ENCODE results near the gene HMCN2. TPM values are rescaled to one million over a fixed set of nuclear protein-coding genes. Genes with fewer than 3 reads are reported as not detected.

Gene HMCN2
- total and polyA plus RNA-seq, 2 donors (not counting 1 experiment from before 2014, with no cell fraction given): 0.01 TPM; not detected in 1

DNA sequence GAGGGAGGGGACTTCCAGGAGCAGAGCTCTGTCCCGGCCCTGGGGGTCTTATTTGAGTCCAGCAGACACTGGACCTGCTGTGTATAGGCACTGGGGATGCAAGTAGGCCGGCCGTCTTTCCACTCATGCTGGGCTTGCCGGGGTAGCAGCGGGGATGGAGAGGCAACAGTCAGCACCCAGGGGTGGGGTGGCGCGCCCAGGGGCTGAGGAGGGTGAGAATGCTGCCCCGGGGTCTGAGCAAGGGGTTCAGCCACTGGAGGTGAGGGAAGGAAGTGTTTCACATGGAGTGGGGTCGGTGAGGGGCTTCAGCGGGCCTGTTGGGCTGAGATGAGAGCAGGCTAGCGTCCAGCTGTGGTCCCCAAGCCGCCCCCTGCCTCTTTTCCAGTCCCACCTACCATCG is 88.8 kb downstream of the HMCN2 start:
- H3K4me1 ChIP-seq (ENCODE audit: control insufficient read depth in 2 of 2, insufficient read depth in 2 of 2, low read length in 2 of 2): peaks cover 10 to 25% of the 10 kb centered on the region in 2 donors
- Mint-ChIP-seq H3K4me1 (peaks cover 41% of the 10 kb centered on the region), H3K9me3 (ENCODE audit: insufficient read depth) (no peaks in the 10 kb centered on the region), H3K27ac (no peak overlapping the region), H3K27me3 (no peaks in the 10 kb centered on the region), H3K4me3 (no peak overlapping the region)
- ChIA-PET POLR2A (no interaction called here), CTCF (no interaction called here)
- intact Hi-C loops (cut with micrococcal nuclease): no loop called here
- TF ChIP-seq, protein P1, sequence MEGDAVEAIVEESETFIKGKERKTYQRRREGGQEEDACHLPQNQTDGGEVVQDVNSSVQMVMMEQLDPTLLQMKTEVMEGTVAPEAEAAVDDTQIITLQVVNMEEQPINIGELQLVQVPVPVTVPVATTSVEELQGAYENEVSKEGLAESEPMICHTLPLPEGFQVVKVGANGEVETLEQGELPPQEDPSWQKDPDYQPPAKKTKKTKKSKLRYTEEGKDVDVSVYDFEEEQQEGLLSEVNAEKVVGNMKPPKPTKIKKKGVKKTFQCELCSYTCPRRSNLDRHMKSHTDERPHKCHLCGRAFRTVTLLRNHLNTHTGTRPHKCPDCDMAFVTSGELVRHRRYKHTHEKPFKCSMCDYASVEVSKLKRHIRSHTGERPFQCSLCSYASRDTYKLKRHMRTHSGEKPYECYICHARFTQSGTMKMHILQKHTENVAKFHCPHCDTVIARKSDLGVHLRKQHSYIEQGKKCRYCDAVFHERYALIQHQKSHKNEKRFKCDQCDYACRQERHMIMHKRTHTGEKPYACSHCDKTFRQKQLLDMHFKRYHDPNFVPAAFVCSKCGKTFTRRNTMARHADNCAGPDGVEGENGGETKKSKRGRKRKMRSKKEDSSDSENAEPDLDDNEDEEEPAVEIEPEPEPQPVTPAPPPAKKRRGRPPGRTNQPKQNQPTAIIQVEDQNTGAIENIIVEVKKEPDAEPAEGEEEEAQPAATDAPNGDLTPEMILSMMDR (IDR thresholded peaks at IDR 0.05): no peak
- TF ChIP-seq EZH2 (IDR thresholded peaks at IDR 0.05; ENCODE audit: borderline replicate concordance, insufficient read depth, low read depth, low read length, poor library complexity, severe bottlenecking): no peak
- no peaks in the 10 kb centered on the region for H3K36me3 ChIP-seq (replicated peaks in 1 of 2; ENCODE audit: control extremely low read depth in 1 of 2, control insufficient read depth in 1 of 2, extremely low read depth in 1 of 2, insufficient read depth in 2 of 2, low read length in 1 of 2)
- no peak overlapping the region for H3K4me3 ChIP-seq (ENCODE audit: control extremely low read depth in 1 of 5, extremely low read depth in 1 of 5, insufficient read depth in 1 of 5, low read depth in 2 of 5, low read length in 4 of 5)
- H4K20me1 ChIP-seq (ENCODE audit: control insufficient read depth, insufficient read depth, low read length, poor library complexity, severe bottlenecking): no peaks in the 10 kb centered on the region
- DNase-seq (no peak), ATAC-seq (ENCODE audit: low read depth) (no peak)
- 89% methylated on average over 10 of the region's 13 CpGs for WGBS (ENCODE audit: insufficient coverage)
- peaks cover 0 to 13% (median 0%) of the 10 kb centered on the region in 3 donors for H3K9me3 ChIP-seq (ENCODE audit: control extremely low read depth in 1 of 3, control insufficient read depth in 2 of 3, insufficient read depth in 1 of 3, low read length in 2 of 3)
- no peak overlapping the region for H3K4me2 ChIP-seq (replicated peaks; ENCODE audit: low read depth, low read length, poor library complexity, severe bottlenecking)
- no peaks in the 10 kb centered on the region for H3K79me2 ChIP-seq (ENCODE audit: control insufficient read depth, insufficient read depth, low read length)
- no peak overlapping the region for H3K9ac ChIP-seq (ENCODE audit: low read length)
- no peak overlapping the region for H3K27ac ChIP-seq (ENCODE audit: low read length in 2 of 2)
- no peaks in the 10 kb centered on the region for H3K27me3 ChIP-seq (replicated peaks in 1 of 4; ENCODE audit: control extremely low read depth in 1 of 4, control insufficient read depth in 3 of 4, insufficient read depth in 4 of 4, low read length in 3 of 4)
- H2AFZ ChIP-seq (ENCODE audit: insufficient read depth, low read depth, low read length, poor library complexity, severe bottlenecking): no peak overlapping the region

DNA sequence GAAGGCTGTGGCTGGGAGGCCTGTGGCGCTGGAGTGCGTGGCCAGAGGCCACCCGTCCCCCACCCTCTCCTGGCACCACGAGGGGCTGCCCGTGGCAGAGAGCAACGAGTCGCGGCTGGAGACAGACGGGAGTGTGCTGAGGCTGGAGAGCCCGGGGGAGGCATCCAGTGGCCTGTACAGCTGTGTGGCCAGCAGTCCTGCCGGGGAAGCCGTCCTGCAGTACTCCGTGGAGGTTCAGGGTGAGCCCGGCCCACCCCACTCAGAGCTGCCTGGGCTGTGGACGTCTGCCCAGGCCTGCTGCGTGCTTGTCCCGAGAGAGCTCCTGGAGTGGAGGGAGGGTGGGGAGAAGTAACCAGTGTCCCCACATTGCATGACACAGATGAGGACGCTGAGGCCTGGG is 89.2 kb downstream of the HMCN2 start:
- POLR2A ChIA-PET: no interaction called here
- CTCF ChIA-PET: no interaction called here
- Histone ChIP-seq H4K20me1 (ENCODE audit: control insufficient read depth, insufficient read depth, low read length, poor library complexity, severe bottlenecking) (no peaks in the 10 kb centered on the region), H3K4me1 (ENCODE audit: control insufficient read depth in 2 of 2, insufficient read depth in 2 of 2, low read length in 2 of 2) (peaks cover 10 to 25% of the 10 kb centered on the region in 2 donors), H3K4me2 (replicated peaks; ENCODE audit: low read depth, low read length, poor library complexity, severe bottlenecking) (no peak overlapping the region), H3K79me2 (ENCODE audit: control insufficient read depth, insufficient read depth, low read length) (no peaks in the 10 kb centered on the region), H3K27me3 (replicated peaks in 1 of 4; ENCODE audit: control extremely low read depth in 1 of 4, control insufficient read depth in 3 of 4, insufficient read depth in 4 of 4, low read length in 3 of 4) (no peaks in the 10 kb centered on the region), H3K4me3 (ENCODE audit: control extremely low read depth in 1 of 5, extremely low read depth in 1 of 5, insufficient read depth in 1 of 5, low read depth in 2 of 5, low read length in 4 of 5) (no peak overlapping the region), H3K27ac (ENCODE audit: low read length in 2 of 2) (no peak overlapping the region), H2AFZ (ENCODE audit: insufficient read depth, low read depth, low read length, poor library complexity, severe bottlenecking) (no peak overlapping the region), H3K9ac (ENCODE audit: low read length) (no peak overlapping the region), H3K9me3 (ENCODE audit: control extremely low read depth in 1 of 3, control insufficient read depth in 2 of 3, insufficient read depth in 1 of 3, low read length in 2 of 3) (peaks cover 0 to 15% (median 0%) of the 10 kb centered on the region in 3 donors), H3K36me3 (replicated peaks in 1 of 2; ENCODE audit: control extremely low read depth in 1 of 2, control insufficient read depth in 1 of 2, extremely low read depth in 1 of 2, insufficient read depth in 2 of 2, low read length in 1 of 2) (no peaks in the 10 kb centered on the region)
- H3K4me3 Mint-ChIP-seq: no peak overlapping the region
- no peak for TF ChIP-seq EZH2 (IDR thresholded peaks at IDR 0.05; ENCODE audit: borderline replicate concordance, insufficient read depth, low read depth, low read length, poor library complexity, severe bottlenecking)
- TF ChIP-seq, protein P1 (IDR thresholded peaks at IDR 0.05): no peak
- no peaks in the 10 kb centered on the region for H3K9me3 Mint-ChIP-seq (ENCODE audit: insufficient read depth)
- H3K4me1 Mint-ChIP-seq: peaks cover 43% of the 10 kb centered on the region
- intact Hi-C loops (cut with micrococcal nuclease): no loop called here
- DNase-seq (no peak), ATAC-seq (ENCODE audit: low read depth) (no peak)
- WGBS (ENCODE audit: insufficient coverage): 89% methylated on average over 15 of the region's 18 CpGs
- H3K27me3 Mint-ChIP-seq: no peaks in the 10 kb centered on the region
- no peak overlapping the region for H3K27ac Mint-ChIP-seq
